Measurements from ENCODE around the gene ISOC2.

- TF ChIP-seq CTCF (IDR thresholded peaks at IDR 0.05; ENCODE audit: insufficient read depth, low read length, poor library complexity, severe bottlenecking) (no peak), EZH2phosphoT487 (conservative IDR thresholded peaks at IDR 0.05; ENCODE audit: low read length) (no peak)
Observed at GRCh38 chr19:55444646-55445045, 16.8 kb downstream of the ISOC2 start.

All from SU-DHL-6 (cell line).